GM11168 (cell line): ENCODE data around the gene FGF23.

Experiments
- in situ Hi-C: fragments of 300-500 bp; cut with MboI; formaldehyde crosslinking; loops from one replicate; pipeline ENCODE4 v1.12.0; 2022; ENCODE audit warnings: low sequenced_read_pairs; ENCODE audit not compliant: unreplicated experiment

The FGF23 gene

GRCh38 chr12:4386801-4387200 is 7.3 kb upstream of the FGF23 start:
- in situ Hi-C loops: no loop called here

GRCh38 chr12:4383304-4383865 is 3.9 kb upstream of the FGF23 start:
- in situ Hi-C loops: no loop called here

DNA sequence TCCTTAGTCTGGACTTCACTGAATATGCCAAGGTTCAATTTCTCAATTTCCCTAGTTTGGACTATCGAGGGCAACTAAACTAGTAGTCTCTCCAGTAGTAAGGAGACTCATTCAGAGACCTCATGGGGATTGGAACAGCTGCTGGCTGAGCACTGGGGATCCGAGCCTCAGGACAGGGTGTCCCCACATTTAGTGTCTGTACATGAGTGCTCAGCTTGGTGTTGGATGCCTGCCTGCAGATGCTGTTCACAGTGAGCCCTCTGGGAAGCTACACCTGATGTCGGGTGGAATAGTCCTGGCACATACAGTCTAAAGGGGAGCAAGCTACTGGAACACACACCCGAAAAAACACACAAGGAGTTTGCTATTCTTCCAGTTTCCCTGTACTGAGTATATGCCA is 820 bp upstream of the FGF23 start:
- in situ Hi-C loops: no loop called here

- in situ Hi-C loops: no loop called here
Observed at GRCh38 chr12:4378772-4379171, 740 bp downstream of the FGF23 start.

- in situ Hi-C loops: no loop called here
Observed at GRCh38 chr12:4375449-4375848, 4.1 kb downstream of the FGF23 start.

GRCh38 chr12:4372653-4373052 is 6.9 kb downstream of the FGF23 start:
- in situ Hi-C loops: no loop called here

DNA sequence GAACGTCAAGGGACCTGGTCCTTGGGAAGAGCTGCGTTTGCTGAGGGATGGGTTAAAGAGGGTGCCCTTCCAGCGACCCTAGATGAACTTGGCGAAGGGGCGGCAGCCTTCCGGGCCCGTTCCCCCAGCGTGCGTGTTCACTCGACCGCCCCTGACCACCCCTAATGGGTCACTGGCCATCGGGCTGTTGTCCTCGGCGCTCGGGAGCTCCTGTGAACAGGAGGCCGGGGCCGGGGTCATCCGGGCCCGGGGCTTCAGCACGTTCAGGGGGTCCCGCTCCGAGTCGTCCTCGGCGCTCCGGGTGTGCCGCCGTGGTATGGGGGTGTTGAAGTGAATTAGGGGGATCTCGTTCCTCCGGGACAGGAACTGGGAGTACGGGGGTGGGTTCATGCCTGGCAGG is 9.2 kb downstream of the FGF23 start:
- in situ Hi-C loops: no loop called here

- in situ Hi-C loops: no loop called here
Observed at GRCh38 chr12:4369548-4369947, 10.0 kb downstream of the FGF23 start.

- in situ Hi-C loops: no loop called here
Observed at GRCh38 chr12:4366090-4366489, 13.4 kb downstream of the FGF23 start.

DNA sequence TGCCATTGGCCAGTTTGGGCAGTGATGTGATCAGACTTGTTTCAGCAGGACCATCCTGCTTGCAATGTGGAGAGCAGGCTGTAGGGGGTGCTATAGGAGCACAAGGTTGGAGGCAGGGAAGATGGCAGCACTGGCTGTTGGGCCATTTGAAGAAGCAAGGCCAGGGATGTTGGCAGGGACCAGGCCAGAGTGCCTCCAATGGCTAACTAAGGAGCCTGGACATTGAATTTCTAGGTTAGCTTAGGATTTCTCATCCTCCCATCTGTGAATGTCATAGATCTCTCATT is 23.5 kb downstream of the FGF23 start:
- in situ Hi-C loops: no loop called here

DNA sequence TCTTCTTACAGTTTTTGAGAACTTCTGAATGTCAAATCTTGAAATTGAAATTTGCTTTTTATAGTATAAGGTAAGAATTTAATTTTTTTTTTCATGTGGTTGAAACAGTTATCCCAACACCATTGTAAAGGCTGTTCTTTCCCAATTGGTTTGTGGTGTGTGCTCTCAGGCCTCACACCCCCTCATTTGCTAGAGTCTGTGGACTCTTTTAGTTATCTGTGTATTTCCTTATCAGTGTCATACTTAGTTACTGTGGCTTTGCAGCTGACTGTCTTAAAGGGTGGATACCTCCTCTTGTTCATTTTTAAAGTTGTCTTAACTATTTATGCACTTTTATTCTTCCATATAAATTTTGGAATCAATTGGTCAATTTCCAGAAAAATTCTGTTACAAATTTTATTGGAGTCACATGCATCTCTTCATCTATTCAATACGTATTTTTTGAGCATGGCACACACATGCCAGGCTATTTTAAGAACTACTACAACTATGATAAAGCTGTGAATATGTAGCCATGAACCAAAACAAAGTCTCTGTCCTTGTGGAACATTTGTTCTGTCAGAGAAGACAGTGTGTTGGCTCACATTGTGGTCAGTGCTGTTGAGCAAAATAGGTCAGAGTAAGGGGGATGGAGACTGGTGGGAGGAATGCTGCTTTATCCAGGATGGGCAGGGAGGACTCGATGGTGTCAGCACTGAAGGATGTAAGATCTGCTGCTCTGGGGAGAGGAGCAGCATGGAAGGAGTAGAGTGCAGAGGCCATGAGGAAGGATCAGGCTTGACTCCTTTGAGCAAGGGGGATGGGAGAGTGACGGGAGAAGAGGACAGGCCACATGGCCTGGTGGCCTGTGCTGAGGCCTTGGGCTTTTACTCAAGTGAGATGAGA is 24.1 kb downstream of the FGF23 start:
- in situ Hi-C loops: no loop called here

DNA sequence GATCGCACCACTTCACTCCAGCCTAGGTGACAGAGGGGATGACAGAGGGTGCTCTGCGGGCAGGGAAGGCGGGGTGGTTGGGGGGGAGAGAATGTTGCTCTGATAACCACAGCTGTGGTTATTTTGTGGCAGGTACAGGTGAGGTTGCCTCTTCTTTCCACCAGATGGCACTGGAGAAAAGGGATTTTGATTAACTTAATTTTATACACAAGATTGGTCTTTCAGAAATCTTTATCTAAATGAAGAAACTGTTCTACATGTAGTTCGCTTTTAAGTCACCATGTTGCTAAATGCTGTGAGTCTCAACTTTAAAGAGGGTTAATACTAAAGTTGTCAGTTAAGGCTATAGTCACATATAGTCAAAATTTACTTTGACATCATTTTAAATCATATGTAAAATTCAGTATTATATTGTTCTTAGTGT is 25.7 kb downstream of the FGF23 start:
- in situ Hi-C loops: no loop called here

GRCh38 chr12:4346931-4347330 is 32.6 kb downstream of the FGF23 start:
- in situ Hi-C loops: no loop called here

DNA sequence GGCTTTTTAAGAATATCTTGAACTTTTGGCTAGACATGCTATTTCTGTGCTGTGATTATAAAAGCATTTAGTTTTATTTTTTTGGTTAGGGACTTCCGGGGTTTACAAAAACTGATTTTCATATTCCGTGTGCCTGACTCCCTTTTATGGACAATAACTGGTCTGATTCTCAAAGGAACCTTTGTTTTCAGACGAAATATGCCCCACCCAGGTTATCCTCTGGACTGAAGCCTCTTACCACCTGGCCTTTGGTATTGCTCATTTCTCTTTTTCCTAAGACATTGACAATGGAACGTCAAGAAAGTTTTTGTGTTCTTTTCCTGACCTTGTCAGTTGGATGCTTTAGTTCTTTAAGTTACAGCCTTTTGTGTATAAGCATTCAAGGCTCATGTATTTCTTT is 47.7 kb downstream of the FGF23 start:
- in situ Hi-C loops: no loop called here

- in situ Hi-C loops: no loop called here
Observed at GRCh38 chr12:4331221-4331620, 48.3 kb downstream of the FGF23 start.

GRCh38 chr12:4330203-4330602 is 49.3 kb downstream of the FGF23 start:
- in situ Hi-C loops: no loop called here

DNA sequence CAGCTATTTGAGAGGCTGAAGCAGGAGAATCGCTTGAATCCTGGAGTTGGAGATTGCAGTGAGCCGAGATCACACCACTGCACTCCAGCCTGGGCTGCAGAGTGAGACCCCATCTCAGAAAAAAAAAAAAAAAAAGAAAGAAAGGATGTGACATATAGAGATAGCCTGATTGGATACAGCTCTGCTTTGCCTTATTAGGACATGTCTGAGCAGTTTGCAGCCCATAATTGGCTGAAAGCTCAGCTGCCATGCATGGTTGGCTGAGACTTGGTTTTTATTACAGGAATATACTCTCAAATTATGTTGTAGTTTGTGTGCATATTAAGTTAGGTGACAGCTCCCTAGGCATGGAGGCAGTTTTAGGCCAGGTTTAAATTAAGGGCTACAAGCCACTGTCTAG is 52.2 kb downstream of the FGF23 start:
- in situ Hi-C loops: no loop called here

DNA sequence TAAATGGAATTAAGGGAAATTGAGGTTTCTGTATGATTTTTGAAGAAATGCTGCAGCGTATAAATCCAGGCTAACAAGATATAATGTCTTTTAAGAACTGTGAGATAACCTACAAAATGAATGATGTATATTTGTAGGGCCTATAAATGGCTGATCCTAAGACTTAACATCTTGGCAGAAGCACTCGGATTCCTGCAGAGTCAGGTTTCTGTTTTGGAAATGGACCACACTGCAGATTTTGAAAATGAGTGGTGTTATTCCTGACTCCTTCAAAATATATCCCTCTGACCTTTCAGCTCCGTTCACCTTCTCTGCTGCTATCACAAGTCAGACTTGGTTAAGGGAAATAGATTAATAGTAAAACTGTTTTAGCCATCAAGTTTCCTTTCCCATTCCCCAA is 53.5 kb downstream of the FGF23 start:
- in situ Hi-C loops: no loop called here

DNA sequence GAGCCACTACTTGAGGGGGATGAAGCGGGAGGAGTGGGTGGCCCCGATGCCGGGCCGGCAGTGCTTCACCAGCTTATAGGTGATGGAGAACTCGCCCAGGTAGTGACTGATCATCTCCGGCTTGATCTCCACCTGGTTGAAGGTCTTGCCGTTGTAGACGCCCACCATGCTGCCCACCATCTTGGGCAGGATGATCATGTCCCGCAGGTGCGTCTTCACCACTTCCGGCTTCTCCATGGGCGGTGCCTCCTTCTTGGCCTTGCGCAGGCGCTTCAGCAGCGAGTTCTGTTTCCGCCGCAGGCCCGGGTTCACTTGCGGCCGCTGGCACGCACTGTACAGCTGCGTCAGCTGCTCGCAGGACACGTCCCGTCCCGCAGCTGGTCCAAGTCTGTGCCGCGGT is 55.1 kb downstream of the FGF23 start:
- in situ Hi-C loops: no loop called here

GRCh38 chr12:4323396-4323795 is 56.1 kb downstream of the FGF23 start:
- in situ Hi-C loops: no loop called here

DNA sequence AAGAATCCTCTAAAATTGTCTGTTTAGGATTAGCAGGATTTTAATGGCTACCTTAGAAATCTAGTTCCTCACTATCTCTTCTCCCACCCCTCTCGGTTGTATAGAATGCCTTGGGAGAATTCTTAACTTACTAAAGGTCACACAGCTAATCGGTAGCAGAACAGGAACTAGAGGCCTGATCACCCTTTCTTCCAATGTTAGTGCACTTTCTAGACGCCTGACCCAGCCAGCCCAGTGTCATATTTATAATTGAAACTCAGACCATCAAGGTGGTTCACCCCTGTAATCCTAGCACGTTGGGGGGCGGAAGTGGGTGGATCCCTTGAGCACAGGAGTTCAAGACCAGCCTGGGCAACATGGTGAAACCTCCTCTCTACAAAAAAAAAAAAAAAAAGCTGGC is 56.8 kb downstream of the FGF23 start:
- in situ Hi-C loops: no loop called here
